ENCODE measurements around the gene CEP76. TPM values are rescaled to one million over a fixed set of nuclear protein-coding genes. Genes with fewer than 3 reads are reported as not detected.

Gene CEP76
- total RNA-seq, 1 experiment from 2014 or later = 13.1 TPM

DNA sequence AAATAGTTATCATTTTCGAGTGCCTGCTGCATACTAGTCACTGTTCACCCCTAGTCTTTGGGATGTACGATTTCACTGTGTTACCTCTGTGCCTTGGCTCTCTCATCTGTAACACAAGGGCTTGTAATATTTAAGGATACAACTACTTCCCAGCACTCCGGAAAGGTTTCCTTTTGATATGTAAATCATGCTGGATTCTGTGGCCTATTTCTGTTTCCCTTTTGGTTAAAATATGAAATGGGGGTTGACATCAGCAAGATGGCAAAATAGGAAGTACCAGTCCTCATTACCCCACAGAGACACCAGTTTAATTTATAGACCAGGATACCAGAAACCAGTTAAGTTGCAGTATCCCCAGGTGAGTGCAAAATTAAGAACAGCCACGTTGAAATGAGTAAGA lies 23.8 kb upstream of the CEP76 start:
- H3K36me3 ChIP-seq (ENCODE audit: insufficient read depth, low read length) = peaks cover 24% of the 10 kb centered on the region
- no peaks in the 10 kb centered on the region for H3K9me2 ChIP-seq (replicated peaks; ENCODE audit: insufficient read depth, low read length)
- H3K79me2 ChIP-seq (ENCODE audit: low read length) = no peaks in the 10 kb centered on the region
- no peaks in the 10 kb centered on the region for H3K27me3 ChIP-seq (ENCODE audit: low read length)
- no peak overlapping the region for H3K4me2 ChIP-seq (ENCODE audit: low read depth, low read length, poor library complexity, severe bottlenecking)
- H2AFZ ChIP-seq (ENCODE audit: low read length) = no peak overlapping the region
- no peak overlapping the region for H3K27ac ChIP-seq (ENCODE audit: low read length)
- H3K9me3 ChIP-seq (ENCODE audit: low read length) = no peaks in the 10 kb centered on the region
- no peak for DNase-seq
- no peak overlapping the region for H3K9ac ChIP-seq (ENCODE audit: low read length)
- no peaks in the 10 kb centered on the region for H4K20me1 ChIP-seq (ENCODE audit: insufficient read depth, low read depth, low read length)
- no peaks in the 10 kb centered on the region for H3K4me1 ChIP-seq (ENCODE audit: low read length)
- H3K4me3 ChIP-seq (ENCODE audit: low read length) = no peak overlapping the region

DNA sequence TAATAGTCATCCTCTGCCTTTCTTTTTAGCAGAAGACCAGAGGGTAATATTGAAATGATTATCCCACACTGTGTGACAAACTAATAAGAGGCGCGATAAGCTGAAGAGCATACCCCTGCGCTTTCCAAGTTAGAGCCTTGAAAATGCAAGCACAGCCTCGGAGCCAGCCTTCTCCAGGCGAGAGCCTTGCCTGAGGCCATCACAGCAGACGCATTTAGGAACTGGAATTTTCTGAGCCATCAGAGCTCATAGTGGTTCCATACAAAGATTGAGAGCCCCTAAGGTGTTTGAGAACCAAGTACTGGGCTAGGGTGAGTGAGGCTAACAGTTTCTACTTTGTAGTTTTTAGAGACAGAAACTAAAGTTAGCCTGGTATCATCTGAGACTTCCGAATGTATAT lies 20.2 kb upstream of the CEP76 start:
- peaks cover 35% of the 10 kb centered on the region for H3K36me3 ChIP-seq (ENCODE audit: insufficient read depth, low read length)
- no peak overlapping the region for H3K27ac ChIP-seq (ENCODE audit: low read length)
- no peak overlapping the region for H3K4me2 ChIP-seq (ENCODE audit: low read depth, low read length, poor library complexity, severe bottlenecking)
- no peaks in the 10 kb centered on the region for H3K9me2 ChIP-seq (replicated peaks; ENCODE audit: insufficient read depth, low read length)
- H3K4me3 ChIP-seq (ENCODE audit: low read length) = no peak overlapping the region
- no peaks in the 10 kb centered on the region for H3K79me2 ChIP-seq (ENCODE audit: low read length)
- no peaks in the 10 kb centered on the region for H4K20me1 ChIP-seq (ENCODE audit: insufficient read depth, low read depth, low read length)
- H3K9me3 ChIP-seq (ENCODE audit: low read length) = no peaks in the 10 kb centered on the region
- H3K4me1 ChIP-seq (ENCODE audit: low read length) = no peaks in the 10 kb centered on the region
- no peaks in the 10 kb centered on the region for H3K27me3 ChIP-seq (ENCODE audit: low read length)
- no peak overlapping the region for H3K9ac ChIP-seq (ENCODE audit: low read length)
- DNase-seq = no peak
- H2AFZ ChIP-seq (ENCODE audit: low read length) = no peak overlapping the region

DNA sequence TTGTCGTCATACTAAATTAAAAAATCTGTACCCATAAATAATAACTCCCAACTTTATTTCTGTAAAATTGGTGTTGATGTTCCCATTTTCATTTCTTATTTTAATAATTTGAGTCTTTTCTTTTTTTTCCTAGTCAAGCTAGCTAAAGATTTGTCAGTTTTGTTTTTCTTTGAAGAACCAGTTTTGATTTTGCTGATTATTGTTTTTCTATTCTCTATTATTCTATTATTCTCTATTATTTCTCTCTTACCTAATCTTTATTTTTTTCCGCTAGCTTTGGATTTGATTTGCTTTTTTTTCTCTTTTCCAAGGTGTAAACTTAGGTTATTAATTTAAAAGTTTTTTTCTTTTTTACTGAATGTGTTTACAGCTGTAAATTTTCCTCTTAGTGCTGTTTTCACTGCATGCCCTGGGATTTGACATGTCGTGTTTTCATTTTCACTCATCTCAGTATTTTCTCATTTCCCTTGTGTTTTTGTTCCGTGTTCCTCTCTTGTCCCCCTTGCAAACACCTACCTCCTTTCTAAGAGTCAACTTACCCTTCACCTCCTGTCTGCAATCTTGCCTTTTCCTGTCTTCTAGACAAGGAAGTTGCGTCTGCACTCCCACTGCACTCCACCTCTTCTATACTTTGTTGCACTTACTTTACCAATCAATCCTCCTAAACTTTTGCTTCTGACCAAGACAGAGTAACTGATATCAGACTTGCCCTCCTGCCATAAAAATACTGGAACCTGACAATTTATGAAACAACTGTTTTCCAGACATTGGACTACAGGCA lies 19.2 kb upstream of the CEP76 start:
- Histone ChIP-seq H3K9me3 (ENCODE audit: low read length) (no peaks in the 10 kb centered on the region), H3K9ac (ENCODE audit: low read length) (no peak overlapping the region), H3K9me2 (replicated peaks; ENCODE audit: insufficient read depth, low read length) (no peaks in the 10 kb centered on the region), H3K4me3 (ENCODE audit: low read length) (no peak overlapping the region), H3K79me2 (ENCODE audit: low read length) (peaks cover 6% of the 10 kb centered on the region; the same call in 1 of the 2 replicates), H3K27me3 (ENCODE audit: low read length) (no peaks in the 10 kb centered on the region), H3K36me3 (ENCODE audit: insufficient read depth, low read length) (peaks cover 39% of the 10 kb centered on the region), H2AFZ (ENCODE audit: low read length) (no peak overlapping the region), H3K4me2 (ENCODE audit: low read depth, low read length, poor library complexity, severe bottlenecking) (no peak overlapping the region), H4K20me1 (ENCODE audit: insufficient read depth, low read depth, low read length) (no peaks in the 10 kb centered on the region), H3K27ac (ENCODE audit: low read length) (no peak overlapping the region), H3K4me1 (ENCODE audit: low read length) (no peaks in the 10 kb centered on the region)
- DNase-seq = no peak

DNA sequence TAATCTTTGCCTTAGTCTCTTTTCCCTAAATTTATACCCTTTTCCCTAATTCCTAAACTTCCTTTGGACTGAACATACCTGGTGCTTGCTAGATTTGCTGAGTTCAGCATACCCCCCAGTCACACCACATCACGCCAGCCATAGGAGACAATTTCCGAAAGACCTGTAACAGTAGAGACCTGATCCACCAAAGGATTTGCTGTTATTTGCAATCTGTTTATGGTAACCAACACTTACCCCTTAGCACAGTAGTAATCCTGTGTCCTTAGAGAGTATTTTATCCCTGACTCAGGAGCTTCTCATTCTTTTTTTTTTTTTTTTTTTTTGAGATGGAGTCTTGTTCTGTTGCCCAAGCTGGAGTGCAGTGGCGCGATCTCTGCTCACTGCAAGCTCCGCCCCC lies 8.9 kb upstream of the CEP76 start:
- H3K9me3 ChIP-seq (ENCODE audit: low read length) = no peaks in the 10 kb centered on the region
- DNase-seq = no peak
- H3K4me2 ChIP-seq (ENCODE audit: low read depth, low read length, poor library complexity, severe bottlenecking) = no peak overlapping the region
- peaks cover 16% of the 10 kb centered on the region for H3K79me2 ChIP-seq (ENCODE audit: low read length)
- H3K36me3 ChIP-seq (ENCODE audit: insufficient read depth, low read length) = peaks cover 53% of the 10 kb centered on the region
- 0 out of 2 replicates have a peak, but pooled peaks cover 4% of the 10 kb centered on the region for H4K20me1 ChIP-seq (ENCODE audit: insufficient read depth, low read depth, low read length)
- H3K4me3 ChIP-seq (ENCODE audit: low read length) = no peak overlapping the region
- no peaks in the 10 kb centered on the region for H3K4me1 ChIP-seq (ENCODE audit: low read length)
- no peaks in the 10 kb centered on the region for H3K9me2 ChIP-seq (replicated peaks; ENCODE audit: insufficient read depth, low read length)
- no peaks in the 10 kb centered on the region for H3K27me3 ChIP-seq (ENCODE audit: low read length)
- H2AFZ ChIP-seq (ENCODE audit: low read length) = no peak overlapping the region
- H3K9ac ChIP-seq (ENCODE audit: low read length) = no peak overlapping the region
- H3K27ac ChIP-seq (ENCODE audit: low read length) = no peak overlapping the region

DNA sequence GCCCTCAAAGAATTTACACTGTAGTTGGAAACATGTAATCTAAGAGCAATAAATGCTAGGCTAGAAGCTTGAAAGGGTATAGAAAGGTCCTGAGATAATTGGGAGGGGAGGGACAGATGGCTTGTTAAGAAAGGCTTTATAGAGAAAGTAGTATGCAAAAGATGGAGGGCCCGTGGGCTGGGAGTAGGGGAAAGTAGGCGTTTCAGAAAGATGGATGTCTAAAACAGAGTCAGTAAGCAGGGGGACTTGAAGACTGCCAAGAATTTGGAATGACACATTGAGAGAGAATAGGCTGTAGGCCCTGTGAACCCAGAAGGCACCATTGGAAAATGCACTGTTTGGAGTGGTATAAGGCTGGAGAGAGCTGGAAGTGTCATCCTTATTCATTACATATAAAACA lies 1.1 kb upstream of the CEP76 start:
- Histone ChIP-seq H4K20me1 (ENCODE audit: insufficient read depth, low read depth, low read length) (peaks cover 16% of the 10 kb centered on the region; the same call in 1 of the 2 replicates), H3K9ac (ENCODE audit: low read length) (peak overlapping the region; percentile 93), H2AFZ (ENCODE audit: low read length) (no peak overlapping the region), H3K4me1 (ENCODE audit: low read length) (peaks cover 33% of the 10 kb centered on the region), H3K36me3 (ENCODE audit: insufficient read depth, low read length) (peaks cover 24% of the 10 kb centered on the region), H3K9me2 (replicated peaks; ENCODE audit: insufficient read depth, low read length) (no peaks in the 10 kb centered on the region), H3K27ac (ENCODE audit: low read length) (peak overlapping the region; percentile 73), H3K79me2 (ENCODE audit: low read length) (peaks cover 86% of the 10 kb centered on the region), H3K4me3 (ENCODE audit: low read length) (peak overlapping the region; percentile 95), H3K4me2 (ENCODE audit: low read depth, low read length, poor library complexity, severe bottlenecking) (peak overlapping the region; percentile 69), H3K27me3 (ENCODE audit: low read length) (no peaks in the 10 kb centered on the region), H3K9me3 (ENCODE audit: low read length) (no peaks in the 10 kb centered on the region)
- peak; percentile 79 for DNase-seq

DNA sequence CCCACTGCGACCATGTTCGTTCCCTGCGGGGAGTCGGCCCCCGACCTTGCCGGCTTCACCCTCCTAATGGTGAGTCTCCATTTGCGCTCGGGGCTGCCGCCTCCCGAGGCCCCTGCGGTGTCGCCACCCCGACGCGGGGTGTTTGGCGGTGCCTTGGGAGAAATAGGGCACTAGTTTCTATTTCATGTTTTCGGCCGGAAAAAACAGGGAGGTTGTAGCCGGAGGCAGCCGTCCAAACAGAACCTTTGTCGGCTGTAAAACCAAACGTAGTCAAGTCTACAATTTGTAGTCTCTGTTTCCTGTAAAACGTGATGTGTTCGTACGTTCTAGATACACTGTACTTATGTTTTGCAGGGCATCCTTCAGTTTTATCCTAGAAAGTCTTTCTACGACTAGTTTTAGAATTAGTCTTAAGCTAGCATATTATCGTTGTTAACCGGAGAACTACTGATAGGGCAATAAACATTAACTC lies 609 bp upstream of the CEP76 start:
- Histone ChIP-seq H4K20me1 (ENCODE audit: insufficient read depth, low read depth, low read length) (peaks cover 16% of the 10 kb centered on the region; the same call in 1 of the 2 replicates), H3K4me2 (ENCODE audit: low read depth, low read length, poor library complexity, severe bottlenecking) (peak overlapping the region; percentile 69), H3K9me3 (ENCODE audit: low read length) (no peaks in the 10 kb centered on the region), H3K4me3 (ENCODE audit: low read length) (peak overlapping the region; percentile 95), H3K9ac (ENCODE audit: low read length) (peak overlapping the region; percentile 93), H3K4me1 (ENCODE audit: low read length) (peaks cover 33% of the 10 kb centered on the region), H3K36me3 (ENCODE audit: insufficient read depth, low read length) (peaks cover 27% of the 10 kb centered on the region), H3K27ac (ENCODE audit: low read length) (peak overlapping the region; percentile 73), H2AFZ (ENCODE audit: low read length) (peak overlapping the region; percentile 80), H3K27me3 (ENCODE audit: low read length) (no peaks in the 10 kb centered on the region), H3K9me2 (replicated peaks; ENCODE audit: insufficient read depth, low read length) (no peaks in the 10 kb centered on the region), H3K79me2 (ENCODE audit: low read length) (peaks cover 90% of the 10 kb centered on the region)
- no peak for DNase-seq

DNA sequence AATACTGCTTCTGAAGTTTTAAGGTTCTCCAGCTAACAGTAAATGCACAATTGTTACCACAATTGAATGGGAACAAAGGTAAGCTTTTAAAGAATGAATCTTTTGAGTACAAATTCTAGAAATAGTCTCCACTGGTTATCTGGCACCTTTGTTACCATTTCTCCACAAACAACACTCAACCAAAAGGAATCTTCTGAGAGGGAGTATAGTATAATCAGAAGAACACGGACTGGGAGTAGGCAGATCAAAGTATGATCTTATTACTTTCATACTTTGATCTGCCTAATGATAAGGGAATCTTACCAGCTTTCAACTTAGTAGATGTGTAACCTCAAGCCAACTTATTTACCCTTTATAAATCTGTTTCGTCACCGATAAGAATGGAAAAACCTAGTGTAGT lies 1.4 kb downstream of the CEP76 start:
- peak overlapping the region; percentile 69 for H3K4me2 ChIP-seq (ENCODE audit: low read depth, low read length, poor library complexity, severe bottlenecking)
- H3K27ac ChIP-seq (ENCODE audit: low read length) = no peak overlapping the region
- no peaks in the 10 kb centered on the region for H3K9me2 ChIP-seq (replicated peaks; ENCODE audit: insufficient read depth, low read length)
- H3K9me3 ChIP-seq (ENCODE audit: low read length) = no peaks in the 10 kb centered on the region
- DNase-seq = no peak
- H2AFZ ChIP-seq (ENCODE audit: low read length) = no peak overlapping the region
- H3K9ac ChIP-seq (ENCODE audit: low read length) = peak overlapping the region; percentile 93
- H3K79me2 ChIP-seq (ENCODE audit: low read length) = peaks cover 74% of the 10 kb centered on the region
- no peaks in the 10 kb centered on the region for H3K27me3 ChIP-seq (ENCODE audit: low read length)
- H4K20me1 ChIP-seq (ENCODE audit: insufficient read depth, low read depth, low read length) = peaks cover 12% of the 10 kb centered on the region; the same call in 1 of the 2 replicates
- peak overlapping the region; percentile 95 for H3K4me3 ChIP-seq (ENCODE audit: low read length)
- H3K4me1 ChIP-seq (ENCODE audit: low read length) = peaks cover 33% of the 10 kb centered on the region
- peaks cover 11% of the 10 kb centered on the region; the same call in 1 of the 2 replicates for H3K36me3 ChIP-seq (ENCODE audit: insufficient read depth, low read length)

DNA sequence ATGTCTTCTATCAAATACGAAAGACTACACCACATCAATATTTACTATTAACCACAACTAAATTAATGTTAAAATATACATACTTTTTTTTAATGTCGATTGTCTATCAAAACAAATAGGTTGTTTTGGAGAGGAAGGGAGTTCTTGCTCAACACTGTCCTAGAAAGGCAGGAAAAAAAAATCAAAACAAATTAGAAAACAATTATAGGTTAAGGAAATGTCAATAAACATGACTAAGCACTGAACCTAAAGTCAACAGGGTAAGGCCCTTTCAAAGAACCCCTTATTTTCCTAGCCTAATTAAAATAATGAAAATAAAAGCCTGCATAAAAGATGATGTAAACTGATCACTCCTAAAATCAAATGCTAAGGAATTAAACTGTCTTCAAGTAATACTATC lies 2.8 kb downstream of the CEP76 start:
- no peak overlapping the region for H3K9ac ChIP-seq (ENCODE audit: low read length)

More for the DNA sequence above, 2.8 kb downstream of the CEP76 start:
- no peak for DNase-seq
- peaks cover 33% of the 10 kb centered on the region for H3K4me1 ChIP-seq (ENCODE audit: low read length)
- H4K20me1 ChIP-seq (ENCODE audit: insufficient read depth, low read depth, low read length) = peaks cover 9% of the 10 kb centered on the region; the same call in 1 of the 2 replicates
- 0 out of 2 replicates have a peak overlapping the region, but pooled peaks have one; percentile 15 for H3K27ac ChIP-seq (ENCODE audit: low read length)
- no peaks in the 10 kb centered on the region for H3K27me3 ChIP-seq (ENCODE audit: low read length)
- peak overlapping the region; percentile 69 for H3K4me2 ChIP-seq (ENCODE audit: low read depth, low read length, poor library complexity, severe bottlenecking)
- peaks cover 60% of the 10 kb centered on the region for H3K79me2 ChIP-seq (ENCODE audit: low read length)
- peaks cover 8% of the 10 kb centered on the region; the same call in 1 of the 2 replicates for H3K36me3 ChIP-seq (ENCODE audit: insufficient read depth, low read length)
- no peaks in the 10 kb centered on the region for H3K9me3 ChIP-seq (ENCODE audit: low read length)
- H2AFZ ChIP-seq (ENCODE audit: low read length) = no peak overlapping the region
- H3K9me2 ChIP-seq (replicated peaks; ENCODE audit: insufficient read depth, low read length) = no peaks in the 10 kb centered on the region
- H3K4me3 ChIP-seq (ENCODE audit: low read length) = no peak overlapping the region
